HepG2 (cell line): Measurements from ENCODE around the gene SURF1. TPM values are rescaled to one million over a fixed set of nuclear protein-coding genes. Genes with fewer than 3 reads are reported as not detected.

Source experiments
- HNRNPH1 ChIP-seq: fragments of 200-400 bp; formaldehyde crosslinking; optimal IDR thresholded peaks from 2 replicates; pipeline ENCODE3; 2017; ENCODE audit warnings: mild to moderate bottlenecking, low read depth, low read length
- JUND ChIP-seq: sonication (generic); formaldehyde crosslinking; IDR thresholded peaks from 2 replicates; pipeline ENCODE4 v1.8.0; 2022; ENCODE audit warnings: mild to moderate bottlenecking, missing genetic modification reagents
- LCORL ChIP-seq, 2 experiments: fragments of 450-650 bp in 1 of 2; sonication (generic) in 1 of 2; formaldehyde crosslinking in 1 of 2; IDR thresholded peaks; 2 replicates each; pipeline versions ENCODE4 v1.5.0 to v1.6.1; 2017 to 2020; ENCODE audit warnings: antibody characterized with exemption in 1 of 2, missing genetic modification reagents in 1 of 2
- MEIS2 ChIP-seq: sonication (generic); formaldehyde crosslinking; IDR thresholded peaks from 2 replicates; pipeline ENCODE4 v1.9.0; 2021; ENCODE audit warnings: mild to moderate bottlenecking, missing genetic modification reagents
- MYNN ChIP-seq: sonication (generic); formaldehyde crosslinking; IDR thresholded peaks from 2 replicates; pipeline ENCODE4 v1.4.0; 2020; ENCODE audit warnings: mild to moderate bottlenecking, low read depth, missing genetic modification reagents
- PRPF4 ChIP-seq: fragments of 200-400 bp; formaldehyde crosslinking; IDR thresholded peaks from 2 replicates; pipeline ENCODE4 v1.6.1; 2016; ENCODE audit warnings: low read length, low read depth; ENCODE audit not compliant: poor library complexity, severe bottlenecking
- SP5 ChIP-seq: IDR thresholded peaks from 2 replicates; pipeline ENCODE4 v1.6.1; 2016; ENCODE audit warnings: low read depth, borderline replicate concordance
- TEAD3 ChIP-seq: optimal IDR thresholded peaks from 2 replicates; pipeline ENCODE3; 2016; ENCODE audit warnings: borderline replicate concordance
- ZFP36 ChIP-seq: fragments of 150-350 bp; IDR thresholded peaks from 2 replicates; pipeline ENCODE4 v1.6.1; 2018; ENCODE audit warnings: borderline replicate concordance, low read length, low read depth; ENCODE audit not compliant: partially characterized antibody
- ZNF142 ChIP-seq: sonication (generic); formaldehyde crosslinking; IDR thresholded peaks from 2 replicates; pipeline ENCODE4 v1.4.0; 2020; ENCODE audit warnings: missing genetic modification reagents
- ZNF280B ChIP-seq: sonication (generic); formaldehyde crosslinking; IDR thresholded peaks from 2 replicates; pipeline ENCODE4 v1.5.0; 2020; ENCODE audit warnings: missing genetic modification reagents, mild to moderate bottlenecking, borderline replicate concordance
- ZNF567 ChIP-seq: sonication (generic); formaldehyde crosslinking; IDR thresholded peaks from 2 replicates; pipeline ENCODE4 v1.8.1; 2023; ENCODE audit warnings: mild to moderate bottlenecking, missing genetic modification reagents, borderline replicate concordance
- polyA plus RNA-seq, 8 experiments: library from polyadenylated mRNA; depleted of rRNA in 3 of 8; stranded (reverse) in 7 of 8; unstranded in 1 of 8; fragments of >200 nt; fragmentation: Illumina TruSeq in 4 of 8; extraction: Trizol in 4 of 8; gene quantifications; 2 replicates each; pipeline versions ENCODE4 v1.2.1 to v1.2.3, GENCODE V29; 2011 to 2016; ENCODE audit warnings: low read depth in 4 of 8, missing spikeins in 1 of 8, mixed read lengths in 1 of 8; ENCODE audit not compliant: insufficient read depth in 1 of 8
- total RNA-seq, 5 experiments: library from RNA; depleted of rRNA; stranded (reverse); fragments of >200 nt; fragmentation: Illumina TruSeq; extraction: Trizol; gene quantifications; 2 replicates each; pipeline ENCODE4 v1.2.3, GENCODE V29; 2016; ENCODE audit warnings: low read depth in 1 of 5
- TF ChIP-seq, protein P1 (sequence below): sonication (generic); formaldehyde crosslinking; IDR thresholded peaks from 2 replicates; pipeline ENCODE4 v1.5.0; 2020; ENCODE audit warnings: mild to moderate bottlenecking, missing genetic modification reagents
- TF ChIP-seq, protein P2 (sequence below): sonication (generic); formaldehyde crosslinking; IDR thresholded peaks from 2 replicates; pipeline ENCODE4 v1.5.1; 2020; ENCODE audit warnings: mild to moderate bottlenecking, missing genetic modification reagents, moderate library complexity

SURF1 gene
- total and polyA plus RNA-seq, 2 of the 13 experiments (the other 11 are each of a cell fraction or from before 2014, with no cell fraction given): 17.8 to 40.7 TPM

- TF ChIP-seq ZNF142 (CRISPR knock-in tag) (no peak), MEIS2 (no peak), ZNF280B (CRISPR knock-in tag) (no peak), ZFP36 (no peak), JUND (CRISPR knock-in tag) (no peak), TEAD3 (no peak), ZNF567 (CRISPR knock-in tag) (no peak), HNRNPH1 (no peak), SP5 (CRISPR knock-in tag) (0 out of 2 replicates have a peak, but pooled peaks have one; percentile 9), PRPF4 (no peak), MYNN (CRISPR knock-in tag) (no peak), LCORL (IDR thresholded peaks at IDR 0.05) (no peak), LCORL (CRISPR knock-in tag; IDR thresholded peaks at IDR 0.05) (no peak; the same call in 1 of the 2 replicates)
- TF ChIP-seq, protein P1, sequence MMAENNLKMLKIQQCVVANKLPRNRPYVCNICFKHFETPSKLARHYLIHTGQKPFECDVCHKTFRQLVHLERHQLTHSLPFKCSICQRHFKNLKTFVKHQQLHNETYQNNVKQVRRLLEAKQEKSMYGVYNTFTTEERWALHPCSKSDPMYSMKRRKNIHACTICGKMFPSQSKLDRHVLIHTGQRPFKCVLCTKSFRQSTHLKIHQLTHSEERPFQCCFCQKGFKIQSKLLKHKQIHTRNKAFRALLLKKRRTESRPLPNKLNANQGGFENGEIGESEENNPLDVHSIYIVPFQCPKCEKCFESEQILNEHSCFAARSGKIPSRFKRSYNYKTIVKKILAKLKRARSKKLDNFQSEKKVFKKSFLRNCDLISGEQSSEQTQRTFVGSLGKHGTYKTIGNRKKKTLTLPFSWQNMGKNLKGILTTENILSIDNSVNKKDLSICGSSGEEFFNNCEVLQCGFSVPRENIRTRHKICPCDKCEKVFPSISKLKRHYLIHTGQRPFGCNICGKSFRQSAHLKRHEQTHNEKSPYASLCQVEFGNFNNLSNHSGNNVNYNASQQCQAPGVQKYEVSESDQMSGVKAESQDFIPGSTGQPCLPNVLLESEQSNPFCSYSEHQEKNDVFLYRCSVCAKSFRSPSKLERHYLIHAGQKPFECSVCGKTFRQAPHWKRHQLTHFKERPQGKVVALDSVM (CRISPR knock-in tag): no peak
- TF ChIP-seq, protein P2, sequence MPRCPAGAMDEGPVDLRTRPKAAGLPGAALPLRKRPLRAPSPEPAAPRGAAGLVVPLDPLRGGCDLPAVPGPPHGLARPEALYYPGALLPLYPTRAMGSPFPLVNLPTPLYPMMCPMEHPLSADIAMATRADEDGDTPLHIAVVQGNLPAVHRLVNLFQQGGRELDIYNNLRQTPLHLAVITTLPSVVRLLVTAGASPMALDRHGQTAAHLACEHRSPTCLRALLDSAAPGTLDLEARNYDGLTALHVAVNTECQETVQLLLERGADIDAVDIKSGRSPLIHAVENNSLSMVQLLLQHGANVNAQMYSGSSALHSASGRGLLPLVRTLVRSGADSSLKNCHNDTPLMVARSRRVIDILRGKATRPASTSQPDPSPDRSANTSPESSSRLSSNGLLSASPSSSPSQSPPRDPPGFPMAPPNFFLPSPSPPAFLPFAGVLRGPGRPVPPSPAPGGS (CRISPR knock-in tag): no peak; the same call in 1 of the 2 replicates
Observed at GRCh38 chr9:133375116-133375723, 18.9 kb upstream of the SURF1 start (continued).
